ENCODE data around the gene FCER1G.

The FCER1G gene

DNA sequence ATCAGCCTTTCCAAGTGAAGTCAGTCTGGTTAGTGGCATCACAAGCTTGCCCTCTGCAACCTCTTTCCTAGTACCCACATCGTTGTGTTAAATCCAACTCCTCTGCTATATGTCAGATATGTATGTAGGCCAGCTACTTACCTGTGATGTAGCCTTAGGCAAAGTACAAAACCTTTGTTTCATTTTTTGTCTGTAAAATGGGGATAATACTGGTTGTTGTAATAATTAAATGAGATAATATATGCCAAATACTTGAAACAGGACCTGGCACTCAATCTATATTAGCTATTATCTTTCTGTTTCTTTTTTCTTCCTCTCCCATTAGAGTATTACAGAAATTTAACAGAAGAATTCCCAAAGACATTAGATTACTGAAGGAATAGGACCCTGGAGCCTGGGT, 44.7 kb downstream of the FCER1G start:
- peaks cover 2% of the 10 kb centered on the region; the same call in 1 of the 2 replicates for H3K9me3 ChIP-seq
- H3K27me3 ChIP-seq (ENCODE audit: low read depth): peaks cover 28% of the 10 kb centered on the region
- no peak for DNase-seq (ENCODE audit: low spot score in 2 of 2)
- H3K4me1 ChIP-seq: peaks cover 6% of the 10 kb centered on the region; the same call in 1 of the 2 replicates
- no peaks in the 10 kb centered on the region for H3K36me3 ChIP-seq (replicated peaks)
- in situ Hi-C loops (cut with MboI; ENCODE audit: low sequenced_read_pairs): no loop called here
- no peak overlapping the region for H3K4me3 ChIP-seq

DNA sequence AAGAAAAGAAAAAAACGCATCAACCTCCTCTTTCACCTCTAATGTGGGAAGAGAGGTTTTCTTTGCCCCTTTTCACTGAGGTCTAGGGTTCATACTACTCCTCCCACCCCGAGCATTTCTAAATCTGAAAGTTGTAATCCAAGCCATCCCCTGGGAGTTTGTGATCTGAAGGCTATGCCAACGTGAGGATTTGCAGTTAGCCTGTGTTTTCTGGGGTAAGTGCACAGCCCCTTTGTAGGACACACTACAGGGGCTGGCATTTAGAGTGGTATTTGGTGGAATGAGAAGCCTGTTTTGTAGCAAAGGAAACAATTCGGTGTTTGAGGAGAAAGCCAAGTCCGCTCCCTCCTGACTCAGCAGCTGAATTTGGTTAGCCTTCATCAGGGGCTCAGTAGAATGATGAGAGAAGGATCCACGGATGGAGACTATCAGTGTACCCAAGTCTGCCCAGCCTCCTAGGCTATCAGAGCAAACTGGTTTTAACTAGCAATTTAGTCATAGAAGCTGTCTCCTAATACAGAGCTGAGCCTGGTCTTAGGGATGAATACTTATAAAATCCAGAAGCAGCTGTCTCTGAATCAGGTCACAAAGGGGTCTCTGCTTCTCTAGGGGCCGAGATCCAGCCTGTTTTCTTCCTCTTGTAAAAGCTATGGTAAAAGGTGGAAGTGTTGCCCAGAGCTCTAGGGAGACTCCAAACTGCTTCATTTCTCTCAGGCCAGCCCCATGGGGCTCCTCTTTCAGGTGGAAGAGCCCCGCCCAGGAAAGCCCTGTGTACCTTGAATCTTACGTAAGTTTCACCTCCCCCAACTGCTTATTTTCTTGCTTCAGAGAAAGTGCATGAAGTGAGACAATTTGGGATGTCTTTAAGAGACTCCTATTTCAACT, 45.5 kb downstream of the FCER1G start:
- peaks cover 28% of the 10 kb centered on the region for H3K27me3 ChIP-seq (ENCODE audit: low read depth)
- H3K36me3 ChIP-seq (replicated peaks): no peaks in the 10 kb centered on the region
- no peak overlapping the region for H3K4me3 ChIP-seq
- peaks cover 2% of the 10 kb centered on the region; the same call in 1 of the 2 replicates for H3K9me3 ChIP-seq
- no peak for DNase-seq (ENCODE audit: low spot score in 2 of 2)
- H3K4me1 ChIP-seq: peaks cover 6% of the 10 kb centered on the region; the same call in 1 of the 2 replicates
- in situ Hi-C loops (cut with MboI; ENCODE audit: low sequenced_read_pairs): no loop called here

DNA sequence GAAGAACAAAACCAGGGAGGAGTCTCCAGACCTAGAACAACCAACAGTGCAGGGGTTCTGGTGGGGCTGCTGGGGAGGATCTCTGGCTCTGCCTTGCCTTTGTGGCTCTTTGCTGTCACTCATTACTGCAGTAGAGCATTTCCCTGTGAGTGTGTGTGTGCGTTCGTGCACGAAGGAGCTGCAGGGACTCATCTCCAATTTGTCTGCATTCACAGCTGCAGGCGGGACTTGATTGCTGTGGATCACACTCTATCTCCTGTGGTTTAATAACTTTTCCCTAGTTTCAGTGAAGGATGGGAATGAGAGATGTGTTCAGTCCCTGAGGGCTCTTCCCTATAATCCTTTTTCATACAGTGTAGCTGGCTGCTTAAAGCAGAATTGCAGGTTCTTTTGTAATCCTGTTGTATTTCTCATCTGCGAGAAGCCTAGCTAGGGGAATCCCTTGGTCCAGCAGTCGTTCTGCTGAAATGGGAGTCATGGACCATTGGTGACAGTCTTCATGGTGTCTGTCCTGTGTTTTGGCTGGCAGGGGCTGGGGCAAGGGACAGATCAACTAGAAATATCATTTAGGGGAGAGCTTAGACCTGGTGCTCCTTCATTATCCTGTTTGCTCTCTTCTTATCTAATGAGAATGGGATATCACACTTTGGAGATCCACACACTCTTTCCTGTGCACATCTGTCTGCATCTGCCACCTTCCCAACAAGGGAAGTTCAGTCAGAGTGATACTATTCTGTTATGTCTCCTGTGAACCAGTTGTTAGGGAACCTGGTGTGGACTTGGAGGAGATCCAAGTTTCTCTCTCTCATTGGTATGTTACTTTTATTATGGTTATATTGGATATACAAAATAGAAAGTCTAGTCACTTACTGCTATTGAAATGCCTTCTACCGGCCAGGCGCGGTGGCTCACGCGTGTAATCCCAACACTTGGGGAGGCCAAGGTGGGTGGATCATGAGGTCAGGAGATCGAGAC, 46.5 kb downstream of the FCER1G start:
- no peak for DNase-seq (ENCODE audit: low spot score in 2 of 2)
- Histone ChIP-seq H3K9me3 (peaks cover 2% of the 10 kb centered on the region; the same call in 1 of the 2 replicates), H3K27me3 (ENCODE audit: low read depth) (peaks cover 28% of the 10 kb centered on the region), H3K36me3 (replicated peaks) (no peaks in the 10 kb centered on the region), H3K4me1 (peaks cover 6% of the 10 kb centered on the region; the same call in 1 of the 2 replicates), H3K4me3 (no peak overlapping the region)
- in situ Hi-C loops (cut with MboI; ENCODE audit: low sequenced_read_pairs): no loop called here

DNA sequence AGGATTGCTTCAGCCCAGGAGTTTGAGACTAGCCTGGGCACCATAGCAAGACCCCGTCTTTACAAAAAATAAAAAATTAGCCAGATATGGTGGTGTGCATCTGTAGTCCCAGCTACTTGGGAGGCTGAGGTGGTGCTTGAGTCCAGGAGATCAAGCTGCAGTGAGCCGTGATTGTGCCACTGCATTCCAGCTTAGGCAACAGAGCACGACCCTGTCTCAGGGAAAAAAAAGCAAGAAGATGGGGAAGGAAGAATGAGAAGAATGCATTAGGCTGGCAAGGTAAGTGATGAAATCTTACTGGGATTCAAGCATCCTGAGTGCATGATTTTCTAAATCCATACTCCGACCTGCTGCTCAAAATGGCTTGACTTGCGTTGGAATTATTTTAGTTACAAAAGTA, 50.2 kb downstream of the FCER1G start:
- in situ Hi-C loops (cut with MboI; ENCODE audit: low sequenced_read_pairs): no loop called here
- Histone ChIP-seq H3K27me3 (ENCODE audit: low read depth) (peaks cover 9% of the 10 kb centered on the region), H3K9me3 (no peaks in the 10 kb centered on the region), H3K4me3 (no peak overlapping the region), H3K4me1 (peaks cover 3% of the 10 kb centered on the region; the same call in 1 of the 2 replicates), H3K36me3 (replicated peaks) (no peaks in the 10 kb centered on the region)
- no peak for DNase-seq (ENCODE audit: low spot score in 2 of 2)

DNA sequence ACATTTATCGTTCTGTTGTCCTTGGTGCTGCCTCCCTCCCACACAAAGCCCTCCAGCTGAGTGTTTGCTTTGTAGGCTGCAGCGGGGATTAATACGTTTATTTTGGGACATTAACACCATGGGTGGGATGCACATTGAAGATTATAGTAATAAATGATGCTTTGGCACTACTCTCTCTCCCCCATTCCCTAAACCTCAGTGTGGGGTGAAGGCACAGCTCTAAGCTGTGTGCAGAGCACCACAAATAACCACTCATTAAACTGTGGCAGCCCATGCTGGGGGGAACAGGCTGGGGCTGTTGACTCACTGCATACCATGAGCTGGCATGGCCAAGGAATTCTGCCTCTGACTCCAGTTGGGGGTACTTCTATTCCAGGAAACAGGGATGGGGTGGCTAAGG, 51.1 kb downstream of the FCER1G start:
- Histone ChIP-seq H3K9me3 (no peaks in the 10 kb centered on the region), H3K27me3 (ENCODE audit: low read depth) (peaks cover under 1% of the 10 kb centered on the region; the same call in 1 of the 2 replicates), H3K36me3 (replicated peaks) (no peaks in the 10 kb centered on the region), H3K4me1 (peaks cover under 1% of the 10 kb centered on the region; the same call in 1 of the 2 replicates), H3K4me3 (no peak overlapping the region)
- DNase-seq (ENCODE audit: low spot score in 2 of 2): no peak
- in situ Hi-C loops (cut with MboI; ENCODE audit: low sequenced_read_pairs): no loop called here

DNA sequence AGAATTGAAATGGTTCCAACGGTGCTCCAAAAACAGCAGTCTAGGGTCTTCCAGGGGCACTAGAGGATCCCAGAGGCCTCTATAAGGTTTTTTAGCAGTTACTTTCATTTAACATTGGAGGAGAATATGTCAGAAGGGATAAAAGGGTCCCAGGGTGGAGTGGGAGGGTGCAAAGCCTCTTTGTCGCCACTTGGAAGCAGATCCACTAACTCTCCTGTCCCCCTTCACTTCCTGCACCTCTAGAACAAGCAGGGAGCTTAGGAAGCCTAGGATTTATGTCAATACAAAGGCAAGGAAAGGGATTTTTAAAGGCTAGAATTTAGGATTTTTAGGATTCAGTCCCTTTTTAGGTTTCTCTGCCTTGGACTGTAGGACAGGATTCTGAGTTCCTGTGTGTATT, 51.7 kb downstream of the FCER1G start:
- no peak overlapping the region for H3K4me3 ChIP-seq
- 0 out of 2 replicates have a peak, but pooled peaks cover 2% of the 10 kb centered on the region for H3K27me3 ChIP-seq (ENCODE audit: low read depth)
- in situ Hi-C loops (cut with MboI; ENCODE audit: low sequenced_read_pairs): no loop called here
- no peaks in the 10 kb centered on the region for H3K4me1 ChIP-seq
- no peaks in the 10 kb centered on the region for H3K9me3 ChIP-seq
- DNase-seq (ENCODE audit: low spot score in 2 of 2): no peak
- H3K36me3 ChIP-seq (replicated peaks): no peaks in the 10 kb centered on the region

DNA sequence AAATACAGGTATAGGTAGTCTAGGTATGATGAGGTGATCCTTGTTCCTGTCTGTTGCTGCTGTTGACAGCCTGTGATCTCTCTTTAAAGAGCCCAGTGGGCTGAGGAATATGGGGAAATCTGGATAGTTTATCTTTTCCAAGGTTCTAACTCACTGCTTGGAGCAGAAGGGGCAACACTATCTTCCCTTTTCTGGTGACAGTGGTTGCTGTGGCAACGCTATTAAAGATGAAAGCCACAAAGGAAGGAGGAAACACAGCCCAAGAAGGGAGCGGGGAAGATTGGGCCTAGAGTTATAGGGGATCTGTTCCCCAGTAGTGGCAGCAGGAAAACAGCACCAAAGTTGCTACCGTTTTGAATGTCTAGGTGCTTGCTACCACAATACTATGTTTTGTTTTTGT, 52.2 kb downstream of the FCER1G start:
- no peaks in the 10 kb centered on the region for H3K36me3 ChIP-seq (replicated peaks)
- H3K27me3 ChIP-seq (ENCODE audit: low read depth): 0 out of 2 replicates have a peak, but pooled peaks cover 2% of the 10 kb centered on the region
- in situ Hi-C loops (cut with MboI; ENCODE audit: low sequenced_read_pairs): no loop called here
- no peaks in the 10 kb centered on the region for H3K9me3 ChIP-seq
- DNase-seq (ENCODE audit: low spot score in 2 of 2): no peak
- no peak overlapping the region for H3K4me3 ChIP-seq
- no peaks in the 10 kb centered on the region for H3K4me1 ChIP-seq
